SU-DHL-6 (cell line): ENCODE results near the gene ZNF609.
"Not testable (repeated sequence)": the region's sequence is repeated elsewhere in the genome, so short reads cannot be mapped to it uniquely, and the experiment has no call there.

Experiments used
- H2AFZ ChIP-seq: fragments of 200-600 bp; sonication (generic); 2 replicates; pipeline ENCODE4 v1.6.1; 2014; ENCODE audit warnings: low read depth, mild to moderate bottlenecking, moderate library complexity, mixed read lengths, antibody characterized with exemption, low read length; ENCODE audit not compliant: severe bottlenecking
- H3F3A ChIP-seq: fragments of 200-600 bp; shearing (Covaris generic); 2 replicates; pipeline ENCODE4 v1.6.0; 2016; ENCODE audit warnings: antibody characterized with exemption, mild to moderate bottlenecking; ENCODE audit not compliant: insufficient read depth
- H3K27ac ChIP-seq: fragments of 200-600 bp; sonication (generic); 2 replicates; pipeline ENCODE4 v1.5.1; 2016; ENCODE audit warnings: low read depth, mild to moderate bottlenecking, low read length, moderate library complexity, mixed read lengths
- H3K27me3 ChIP-seq: fragments of 200-600 bp; sonication (generic), shearing (Covaris generic); 2 replicates; pipeline ENCODE4 v1.6.0; 2014; ENCODE audit warnings: mild to moderate bottlenecking, low read length
- H3K36me3 ChIP-seq: fragments of 200-600 bp; sonication (generic); 2 replicates; pipeline ENCODE4 v1.6.1; 2014; ENCODE audit warnings: mild to moderate bottlenecking, low read length, mixed read lengths
- H3K4me2 ChIP-seq: fragments of 300-600, 200-600 bp; shearing (Covaris generic), sonication (generic); 2 replicates; pipeline ENCODE4 v1.6.0; 2014; ENCODE audit warnings: low read length, low read depth, mild to moderate bottlenecking; ENCODE audit not compliant: poor library complexity, severe bottlenecking
- H3K4me3 ChIP-seq: fragments of 200-600 bp; sonication (generic); 2 replicates; pipeline ENCODE4 v1.5.1; 2014; ENCODE audit warnings: antibody characterized with exemption, low read length, mild to moderate bottlenecking, mixed read lengths; ENCODE audit not compliant: insufficient read depth, poor library complexity, severe bottlenecking
- H3K79me2 ChIP-seq: fragments of 200-600 bp; sonication (generic); 2 replicates; pipeline ENCODE4 v1.6.1; 2014; ENCODE audit warnings: mild to moderate bottlenecking, low read length, moderate library complexity; ENCODE audit not compliant: insufficient read depth
- H3K9ac ChIP-seq: fragments of 200-600 bp; sonication (generic); 2 replicates; pipeline ENCODE4 v1.7.0; 2014; ENCODE audit warnings: mild to moderate bottlenecking, low read length
- H3K9me2 ChIP-seq: fragments of 200-600 bp; sonication (generic); replicated peaks from 2 replicates; pipeline ENCODE4 v1.6.1; 2014; ENCODE audit warnings: low read length; ENCODE audit not compliant: insufficient read depth
- H3K9me3 ChIP-seq: fragments of 200-600 bp; sonication (generic); 2 replicates; pipeline ENCODE4 v1.6.1; 2014; ENCODE audit warnings: low read length, mixed read lengths; ENCODE audit not compliant: insufficient read depth
- H4K20me1 ChIP-seq: fragments of 200-600 bp; sonication (generic); 2 replicates; pipeline ENCODE4 v1.6.1; 2014; ENCODE audit warnings: low read depth, mild to moderate bottlenecking, antibody characterized with exemption, low read length, moderate library complexity, mixed read lengths
- EZH2phosphoT487 ChIP-seq: fragments of 200-600 bp; sonication (generic), shearing (Covaris generic); conservative IDR thresholded peaks from 2 replicates; pipeline ENCODE4 v1.6.1; 2018; ENCODE audit warnings: mild to moderate bottlenecking, antibody characterized with exemption, low read length, moderate library complexity, mixed read lengths
- TF ChIP-seq, protein P1 (sequence below): fragments of 200-600 bp; sonication (generic); IDR thresholded peaks from one replicate; pipeline ENCODE4 v1.5.1; 2017; ENCODE audit warnings: antibody characterized with exemption, mild to moderate bottlenecking, low read length, moderate library complexity; ENCODE audit not compliant: insufficient read depth, poor library complexity, severe bottlenecking

Gene ZNF609

DNA sequence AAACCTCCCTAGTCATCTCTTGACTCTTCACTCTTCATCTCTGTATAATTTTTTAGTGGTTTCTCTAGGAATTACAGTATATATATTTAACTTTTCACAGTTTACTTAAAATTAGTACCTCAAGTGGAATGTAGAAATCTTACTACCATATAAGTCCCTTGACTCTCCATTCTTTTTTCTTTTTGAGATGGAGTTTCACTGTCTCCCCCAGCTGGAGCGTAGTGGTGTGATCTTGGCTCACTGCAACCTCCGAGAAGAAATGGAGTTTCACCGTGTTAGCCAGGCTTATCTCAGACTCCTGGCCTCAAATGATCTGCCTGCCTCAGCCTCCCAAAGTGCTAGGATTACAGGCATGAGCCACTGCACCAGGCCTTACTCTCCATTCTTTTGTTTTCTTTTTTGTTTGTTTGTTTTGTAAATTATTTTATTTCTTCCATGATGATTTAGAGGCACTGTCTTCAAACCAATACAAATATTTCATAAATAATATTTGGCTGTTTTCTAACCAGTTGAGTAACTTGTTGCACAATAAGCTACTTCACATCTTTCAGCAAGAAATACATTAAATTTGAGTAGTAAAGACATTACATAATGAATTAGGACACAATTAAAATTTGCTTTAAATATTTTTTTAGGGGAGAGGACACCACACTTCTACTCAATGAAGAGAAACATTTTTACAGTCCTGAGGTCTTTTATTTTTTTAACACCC is 170.2 kb downstream of the ZNF609 start:
- TF ChIP-seq EZH2phosphoT487 = no peak
- TF ChIP-seq, protein P1, sequence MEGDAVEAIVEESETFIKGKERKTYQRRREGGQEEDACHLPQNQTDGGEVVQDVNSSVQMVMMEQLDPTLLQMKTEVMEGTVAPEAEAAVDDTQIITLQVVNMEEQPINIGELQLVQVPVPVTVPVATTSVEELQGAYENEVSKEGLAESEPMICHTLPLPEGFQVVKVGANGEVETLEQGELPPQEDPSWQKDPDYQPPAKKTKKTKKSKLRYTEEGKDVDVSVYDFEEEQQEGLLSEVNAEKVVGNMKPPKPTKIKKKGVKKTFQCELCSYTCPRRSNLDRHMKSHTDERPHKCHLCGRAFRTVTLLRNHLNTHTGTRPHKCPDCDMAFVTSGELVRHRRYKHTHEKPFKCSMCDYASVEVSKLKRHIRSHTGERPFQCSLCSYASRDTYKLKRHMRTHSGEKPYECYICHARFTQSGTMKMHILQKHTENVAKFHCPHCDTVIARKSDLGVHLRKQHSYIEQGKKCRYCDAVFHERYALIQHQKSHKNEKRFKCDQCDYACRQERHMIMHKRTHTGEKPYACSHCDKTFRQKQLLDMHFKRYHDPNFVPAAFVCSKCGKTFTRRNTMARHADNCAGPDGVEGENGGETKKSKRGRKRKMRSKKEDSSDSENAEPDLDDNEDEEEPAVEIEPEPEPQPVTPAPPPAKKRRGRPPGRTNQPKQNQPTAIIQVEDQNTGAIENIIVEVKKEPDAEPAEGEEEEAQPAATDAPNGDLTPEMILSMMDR = no peak
- no peaks in the 10 kb centered on the region for H4K20me1 ChIP-seq
- no peak overlapping the region for H2AFZ ChIP-seq
- H3K79me2 ChIP-seq = no peaks in the 10 kb centered on the region
- H3F3A ChIP-seq = no peaks in the 10 kb centered on the region
- H3K9me3 ChIP-seq = no peaks in the 10 kb centered on the region
- H3K4me3 ChIP-seq = no peak overlapping the region
- no peaks in the 10 kb centered on the region for H3K9me2 ChIP-seq
- H3K36me3 ChIP-seq = no peaks in the 10 kb centered on the region
- H3K27ac ChIP-seq = no peak overlapping the region
- H3K9ac ChIP-seq = no peak overlapping the region
- H3K27me3 ChIP-seq = no peaks in the 10 kb centered on the region
- no peak overlapping the region for H3K4me2 ChIP-seq

DNA sequence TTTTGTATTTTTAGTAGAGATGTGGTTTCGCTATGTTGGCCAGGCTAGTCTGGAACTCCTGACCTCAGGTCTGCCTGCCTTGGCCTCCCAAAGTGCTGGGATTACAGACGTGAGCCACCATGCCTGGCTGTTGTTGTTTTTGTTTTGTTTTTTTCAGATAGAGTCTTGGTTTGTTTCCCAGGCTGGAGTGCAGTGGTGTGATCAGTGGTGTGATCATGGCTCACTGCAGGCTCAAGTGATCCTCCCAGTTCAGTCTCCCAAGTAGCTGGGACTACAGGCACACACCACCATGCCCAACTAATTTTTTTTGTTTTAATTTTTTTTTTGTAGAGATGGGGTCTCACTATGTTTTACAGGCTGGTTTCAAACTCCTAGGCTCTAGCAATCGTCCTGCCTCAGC is 172.3 kb downstream of the ZNF609 start:
- H3K79me2 ChIP-seq, H2AFZ ChIP-seq, H3K9me3 ChIP-seq, H3K27me3 ChIP-seq, H3F3A ChIP-seq, H3K4me2 ChIP-seq, H3K9ac ChIP-seq, H3K27ac ChIP-seq, H4K20me1 ChIP-seq, H3K9me2 ChIP-seq, H3K4me3 ChIP-seq, H3K36me3 ChIP-seq: not testable (repeated sequence)

- H2AFZ ChIP-seq = no peak overlapping the region
- no peak overlapping the region for H3K27ac ChIP-seq
- H3K9me3 ChIP-seq = peaks cover 4% of the 10 kb centered on the region; the same call in 1 of the 2 replicates
- no peaks in the 10 kb centered on the region for H3K79me2 ChIP-seq
- H3F3A ChIP-seq = no peaks in the 10 kb centered on the region
- no peaks in the 10 kb centered on the region for H4K20me1 ChIP-seq
- no peaks in the 10 kb centered on the region for H3K9me2 ChIP-seq
- H3K27me3 ChIP-seq = no peaks in the 10 kb centered on the region
- TF ChIP-seq EZH2phosphoT487 = no peak
- TF ChIP-seq, protein P1 = no peak
- H3K4me2 ChIP-seq = no peak overlapping the region
- H3K36me3 ChIP-seq = peaks cover 10% of the 10 kb centered on the region; the same call in 1 of the 2 replicates
- no peak overlapping the region for H3K9ac ChIP-seq
- H3K4me3 ChIP-seq = no peak overlapping the region
Observed at GRCh38 chr15:64633332-64633731, 173.0 kb downstream of the ZNF609 start.

- Histone ChIP-seq H2AFZ (no peak overlapping the region), H3K36me3 (peaks cover 10% of the 10 kb centered on the region; the same call in 1 of the 2 replicates), H3K9ac (no peak overlapping the region), H3K9me3 (peaks cover 4% of the 10 kb centered on the region; the same call in 1 of the 2 replicates), H3K4me3 (no peak overlapping the region), H3K9me2 (no peaks in the 10 kb centered on the region), H3K27me3 (no peaks in the 10 kb centered on the region), H4K20me1 (no peaks in the 10 kb centered on the region), H3K27ac (no peak overlapping the region), H3K4me2 (no peak overlapping the region), H3F3A (no peaks in the 10 kb centered on the region), H3K79me2 (no peaks in the 10 kb centered on the region)
- TF ChIP-seq EZH2phosphoT487 = no peak
- TF ChIP-seq, protein P1 = no peak
Observed at GRCh38 chr15:64634027-64634426, 173.6 kb downstream of the ZNF609 start.
